Thoracic aorta (tissue), 2 donors: ENCODE measurements around the gene ST6GALNAC3. TPM values are rescaled to one million over a fixed set of nuclear protein-coding genes. Genes with fewer than 3 reads are reported as not detected.
"Not testable (repeated sequence)": the region's sequence is repeated elsewhere in the genome, so short reads cannot be mapped to it uniquely, and the experiment has no call there.

ENCODE experiments used
- ATAC-seq: fragments of 150-250 bp; one replicate; pipeline ENCODE4 v1.8.0; 2017; ENCODE audit warnings: low read depth; ENCODE audit not compliant: insufficient number of reproducible peaks, low FRiP score
- DNase-seq: peaks from one replicate; pipeline ENCODE4 v3.0.0-alpha.2; 2020; ENCODE audit warnings: low spot score
- H3K27ac ChIP-seq, 2 donors: fragments of 200-600 bp; sonication (generic); 1 replicate in 1 of 2; 2 replicates in 1 of 2; pipeline ENCODE4 v1.5.1; 2016; ENCODE audit warnings: mild to moderate bottlenecking in 2 of 2, moderate library complexity in 2 of 2
- H3K27me3 ChIP-seq: fragments of 200-600 bp; sonication (generic); replicated peaks from 2 replicates; pipeline ENCODE4 v1.6.0; 2016; ENCODE audit warnings: mild to moderate bottlenecking; ENCODE audit not compliant: insufficient read depth
- H3K36me3 ChIP-seq: fragments of 200-600 bp; sonication (generic); one replicate; pipeline ENCODE4 v1.5.1; 2016
- H3K4me1 ChIP-seq, 2 donors: fragments of 200-600 bp; sonication (generic); 1 replicate in 1 of 2; 2 replicates in 1 of 2; pipeline versions ENCODE4 v1.5.1 to v1.6.0; 2016; ENCODE audit warnings: low read depth in 2 of 2, mild to moderate bottlenecking in 1 of 2; ENCODE audit not compliant: control insufficient read depth in 1 of 2
- H3K4me3 ChIP-seq: fragments of 200-600 bp; sonication (generic); 2 replicates; pipeline ENCODE4 v1.5.1; 2016; ENCODE audit warnings: mild to moderate bottlenecking
- H3K9me3 ChIP-seq: fragments of 200-600 bp; sonication (generic); 2 replicates; pipeline ENCODE4 v1.5.1; 2016
- total RNA-seq, 2 donors: library from RNA; depleted of rRNA; stranded (reverse); fragments of >200 nt; gene quantifications; one replicate each; pipeline versions ENCODE4 v1.1.0 to v1.2.3, GENCODE V29; 2016
- TF ChIP-seq, protein P1 (sequence below): fragments of 200-600 bp; sonication (generic); IDR thresholded peaks from one replicate; pipeline ENCODE4 v1.5.1; 2019; ENCODE audit warnings: antibody characterized with exemption

ST6GALNAC3 gene
- total RNA-seq, 2 donors from 2014 or later = 1.4 to 9.5 TPM

DNA sequence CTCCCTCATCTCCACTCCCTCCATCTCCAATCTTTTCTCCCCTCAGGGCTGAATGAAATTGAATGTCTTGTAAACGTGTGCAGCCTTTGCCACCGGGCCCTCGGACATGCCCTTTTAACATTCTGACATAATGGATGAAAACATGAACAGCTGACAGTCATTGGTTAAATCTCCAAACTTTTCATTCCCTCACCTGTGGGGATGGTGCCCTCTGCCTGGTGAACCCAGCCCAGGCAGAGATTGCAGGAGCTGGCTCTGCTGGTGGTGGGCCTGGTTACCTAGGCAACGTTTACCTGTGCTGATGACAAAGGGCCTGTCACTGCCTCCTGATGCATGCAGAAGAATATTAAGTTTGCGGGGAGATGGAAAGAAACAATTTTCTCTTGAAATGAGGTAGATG is 21.3 kb downstream of the ST6GALNAC3 start:
- TF ChIP-seq, protein P1, sequence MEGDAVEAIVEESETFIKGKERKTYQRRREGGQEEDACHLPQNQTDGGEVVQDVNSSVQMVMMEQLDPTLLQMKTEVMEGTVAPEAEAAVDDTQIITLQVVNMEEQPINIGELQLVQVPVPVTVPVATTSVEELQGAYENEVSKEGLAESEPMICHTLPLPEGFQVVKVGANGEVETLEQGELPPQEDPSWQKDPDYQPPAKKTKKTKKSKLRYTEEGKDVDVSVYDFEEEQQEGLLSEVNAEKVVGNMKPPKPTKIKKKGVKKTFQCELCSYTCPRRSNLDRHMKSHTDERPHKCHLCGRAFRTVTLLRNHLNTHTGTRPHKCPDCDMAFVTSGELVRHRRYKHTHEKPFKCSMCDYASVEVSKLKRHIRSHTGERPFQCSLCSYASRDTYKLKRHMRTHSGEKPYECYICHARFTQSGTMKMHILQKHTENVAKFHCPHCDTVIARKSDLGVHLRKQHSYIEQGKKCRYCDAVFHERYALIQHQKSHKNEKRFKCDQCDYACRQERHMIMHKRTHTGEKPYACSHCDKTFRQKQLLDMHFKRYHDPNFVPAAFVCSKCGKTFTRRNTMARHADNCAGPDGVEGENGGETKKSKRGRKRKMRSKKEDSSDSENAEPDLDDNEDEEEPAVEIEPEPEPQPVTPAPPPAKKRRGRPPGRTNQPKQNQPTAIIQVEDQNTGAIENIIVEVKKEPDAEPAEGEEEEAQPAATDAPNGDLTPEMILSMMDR = no peak
- Histone ChIP-seq H3K27ac (no peak overlapping the region), H3K9me3 (no peaks in the 10 kb centered on the region), H3K4me1 (peaks cover 5 to 16% of the 10 kb centered on the region in 2 donors), H3K36me3 (no peaks in the 10 kb centered on the region), H3K27me3 (no peaks in the 10 kb centered on the region), H3K4me3 (no peak overlapping the region)
- no peak for ATAC-seq
- no peak for DNase-seq

DNA sequence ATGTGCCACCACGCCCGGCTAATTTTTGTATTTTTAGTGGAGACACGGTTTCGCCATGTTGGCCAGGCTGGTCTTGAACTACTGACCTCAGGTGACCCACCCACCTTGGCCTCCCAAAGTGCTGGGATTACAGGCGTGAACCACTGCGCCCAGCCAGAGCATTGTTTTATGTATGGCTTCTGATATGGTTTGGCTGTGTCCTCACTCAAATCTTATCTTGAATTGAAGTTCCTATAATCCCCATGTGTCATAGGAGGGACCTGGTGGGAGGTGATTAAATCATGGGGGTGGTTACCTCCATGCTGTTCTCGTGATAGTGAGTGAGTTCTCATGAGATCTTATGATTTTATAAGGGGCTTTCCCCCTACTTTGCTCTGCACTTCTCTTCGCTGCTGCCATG is 22.5 kb downstream of the ST6GALNAC3 start:
- H3K4me1 ChIP-seq = peaks cover 5 to 16% of the 10 kb centered on the region in 2 donors
- not testable (repeated sequence) for H3K27me3 ChIP-seq, H3K36me3 ChIP-seq, DNase-seq, H3K9me3 ChIP-seq, H3K27ac ChIP-seq, ATAC-seq
- H3K4me3 ChIP-seq = peak overlapping the region; percentile 54

DNA sequence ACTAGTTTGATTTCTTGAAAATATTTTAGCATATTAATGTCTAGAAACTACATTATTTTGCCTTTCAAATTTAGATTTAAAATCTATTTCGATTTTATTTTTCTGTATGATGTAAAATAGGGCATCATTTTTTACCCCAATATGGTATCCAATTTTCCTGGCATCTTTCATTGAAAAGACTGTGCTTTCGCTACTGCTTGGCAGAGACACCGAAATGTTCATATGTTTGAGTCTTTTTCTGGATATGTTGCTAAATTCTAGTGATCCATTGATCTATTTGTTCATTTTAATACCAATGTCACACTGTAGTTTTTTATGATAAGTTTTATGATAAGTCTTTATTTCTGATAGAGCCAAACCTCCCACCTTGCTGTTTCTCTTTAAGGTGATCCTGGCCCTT is 24.3 kb downstream of the ST6GALNAC3 start:
- no peak for ATAC-seq
- H3K27me3 ChIP-seq = no peaks in the 10 kb centered on the region
- no peak overlapping the region for H3K27ac ChIP-seq
- H3K4me1 ChIP-seq = peaks cover 8 to 16% of the 10 kb centered on the region in 2 donors
- TF ChIP-seq, protein P1 = no peak
- no peak for DNase-seq
- H3K4me3 ChIP-seq = no peak overlapping the region
- no peaks in the 10 kb centered on the region for H3K36me3 ChIP-seq
- no peaks in the 10 kb centered on the region for H3K9me3 ChIP-seq

DNA sequence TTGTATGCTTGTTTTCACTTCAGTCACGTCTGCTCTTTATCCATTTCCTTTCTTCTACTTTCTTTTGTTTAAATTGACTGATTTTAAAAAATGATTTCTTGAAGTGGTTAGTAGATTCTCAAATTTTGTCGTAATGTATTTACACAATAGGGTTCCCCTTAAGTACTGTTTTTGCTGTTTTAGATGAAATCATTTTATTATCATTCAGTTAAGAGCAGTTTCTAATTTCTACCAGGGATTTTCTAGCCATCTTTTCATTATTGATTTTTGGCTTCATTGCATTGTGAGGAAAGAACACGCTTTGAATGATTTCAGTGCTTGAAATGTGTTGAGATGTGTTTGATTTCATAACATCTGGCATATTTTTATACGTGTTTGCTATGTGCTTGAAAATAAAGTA is 27.0 kb downstream of the ST6GALNAC3 start:
- Histone ChIP-seq H3K4me1 (peaks cover 3 to 5% of the 10 kb centered on the region in 2 donors), H3K36me3 (no peaks in the 10 kb centered on the region), H3K9me3 (no peaks in the 10 kb centered on the region), H3K4me3 (no peak overlapping the region), H3K27me3 (no peaks in the 10 kb centered on the region), H3K27ac (no peak overlapping the region)
- ATAC-seq (no peak), DNase-seq (no peak)
- TF ChIP-seq, protein P1 = no peak

DNA sequence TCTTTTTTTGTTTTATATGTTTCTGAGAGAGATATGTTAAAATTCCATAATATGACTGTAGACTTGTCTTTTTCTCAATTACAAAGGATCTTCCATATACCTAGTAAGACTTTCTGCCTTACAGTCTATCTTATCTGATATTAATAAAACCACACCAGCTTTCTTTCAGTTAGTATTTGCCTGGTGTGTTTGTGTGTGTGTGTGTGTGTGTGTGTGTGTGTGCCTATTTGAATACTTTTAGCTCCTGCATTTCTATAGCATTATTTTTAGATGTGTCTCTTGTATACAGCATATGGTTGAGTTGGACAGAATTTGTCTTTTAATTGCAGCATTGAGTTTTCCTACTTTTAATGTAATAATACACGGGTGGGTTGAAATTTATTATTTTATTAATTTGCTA is 27.5 kb downstream of the ST6GALNAC3 start:
- H3K9me3 ChIP-seq = no peaks in the 10 kb centered on the region
- no peak for DNase-seq
- no peak overlapping the region for H3K27ac ChIP-seq
- no peak overlapping the region for H3K4me3 ChIP-seq
- no peaks in the 10 kb centered on the region for H3K36me3 ChIP-seq
- H3K27me3 ChIP-seq = no peaks in the 10 kb centered on the region
- H3K4me1 ChIP-seq = peaks cover 2 to 3% of the 10 kb centered on the region in 2 donors
- ATAC-seq = no peak
- TF ChIP-seq, protein P1 = no peak

DNA sequence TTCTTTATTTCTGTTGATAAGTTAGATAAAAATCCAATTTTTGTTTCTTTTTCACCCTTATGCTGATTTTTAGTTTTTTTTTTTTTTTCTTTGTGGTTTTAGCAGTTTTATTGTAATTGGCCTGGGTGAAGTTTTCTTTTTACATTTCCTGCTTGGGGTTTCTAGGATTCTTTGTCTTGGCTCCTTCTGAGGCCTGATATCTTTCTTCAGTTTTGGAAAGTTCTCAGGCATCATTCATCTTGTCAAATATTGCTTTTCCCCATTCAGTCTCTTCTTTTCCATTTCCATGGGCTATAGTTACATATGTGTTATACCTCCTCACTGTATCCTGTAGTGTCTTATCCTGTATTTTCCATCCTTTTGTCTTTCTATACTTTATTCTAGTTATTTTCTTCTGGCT is 28.5 kb downstream of the ST6GALNAC3 start:
- no peak overlapping the region for H3K4me3 ChIP-seq
- DNase-seq (no peak), ATAC-seq (no peak)
- no peaks in the 10 kb centered on the region for H3K9me3 ChIP-seq
- TF ChIP-seq, protein P1 = no peak
- no peak overlapping the region for H3K27ac ChIP-seq
- peaks cover 0 to 3% of the 10 kb centered on the region in 2 donors for H3K4me1 ChIP-seq
- H3K27me3 ChIP-seq = no peaks in the 10 kb centered on the region
- H3K36me3 ChIP-seq = no peaks in the 10 kb centered on the region
